ENCODE measurements around the gene EFCAB8. TPM values are rescaled to one million over a fixed set of nuclear protein-coding genes. Genes with fewer than 3 reads are reported as not detected.
"Not testable (repeated sequence)": the region's sequence is repeated elsewhere in the genome, so short reads cannot be mapped to it uniquely, and the experiment has no call there.

EFCAB8 gene
- total and polyA plus RNA-seq, 2 experiments from 2014 or later = 0.53 TPM; not detected in 1

DNA sequence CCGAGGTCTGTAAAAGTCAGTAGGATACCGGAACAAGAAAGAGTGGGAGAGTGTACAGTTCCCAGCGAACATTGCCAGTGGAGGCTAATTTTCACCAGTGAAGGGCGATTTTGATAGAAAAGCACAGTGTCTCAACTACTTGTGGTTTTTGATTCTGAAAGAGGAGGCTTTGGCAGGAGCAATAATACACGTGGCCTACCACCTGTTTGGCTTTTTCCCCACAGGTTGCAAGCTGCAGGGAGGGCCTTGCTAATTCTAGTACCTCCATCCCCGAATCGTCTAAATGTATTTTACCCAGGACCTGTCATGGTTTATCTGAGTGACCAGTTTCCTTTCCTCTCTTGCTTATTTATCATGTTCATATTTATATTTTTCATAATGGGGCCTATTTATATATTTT, 3.3 kb upstream of the EFCAB8 start:
- Histone ChIP-seq H3K27me3 (no peaks in the 10 kb centered on the region), H3K4me2 (no peak overlapping the region), H3K36me3 (replicated peaks; ENCODE audit: insufficient read depth, low read depth) (no peaks in the 10 kb centered on the region), H3K79me2 (no peaks in the 10 kb centered on the region), H4K20me1 (ENCODE audit: insufficient read depth, poor library complexity, severe bottlenecking) (no peaks in the 10 kb centered on the region), H2AFZ (no peak overlapping the region), H3K27ac (no peak overlapping the region), H3K9me2 (replicated peaks; ENCODE audit: insufficient read depth) (no peaks in the 10 kb centered on the region), H3K4me1 (ENCODE audit: insufficient read depth) (no peaks in the 10 kb centered on the region), H3K9me3 (ENCODE audit: low read depth) (no peaks in the 10 kb centered on the region), H3K4me3 (no peak overlapping the region)
- no peak for TF ChIP-seq EZH2 (IDR thresholded peaks at IDR 0.05; ENCODE audit: borderline replicate concordance)
- no peak for TF ChIP-seq EZH2phosphoT487 (IDR thresholded peaks at IDR 0.05; ENCODE audit: low read depth, severe bottlenecking, unreplicated experiment)
- TF ChIP-seq, protein P1, sequence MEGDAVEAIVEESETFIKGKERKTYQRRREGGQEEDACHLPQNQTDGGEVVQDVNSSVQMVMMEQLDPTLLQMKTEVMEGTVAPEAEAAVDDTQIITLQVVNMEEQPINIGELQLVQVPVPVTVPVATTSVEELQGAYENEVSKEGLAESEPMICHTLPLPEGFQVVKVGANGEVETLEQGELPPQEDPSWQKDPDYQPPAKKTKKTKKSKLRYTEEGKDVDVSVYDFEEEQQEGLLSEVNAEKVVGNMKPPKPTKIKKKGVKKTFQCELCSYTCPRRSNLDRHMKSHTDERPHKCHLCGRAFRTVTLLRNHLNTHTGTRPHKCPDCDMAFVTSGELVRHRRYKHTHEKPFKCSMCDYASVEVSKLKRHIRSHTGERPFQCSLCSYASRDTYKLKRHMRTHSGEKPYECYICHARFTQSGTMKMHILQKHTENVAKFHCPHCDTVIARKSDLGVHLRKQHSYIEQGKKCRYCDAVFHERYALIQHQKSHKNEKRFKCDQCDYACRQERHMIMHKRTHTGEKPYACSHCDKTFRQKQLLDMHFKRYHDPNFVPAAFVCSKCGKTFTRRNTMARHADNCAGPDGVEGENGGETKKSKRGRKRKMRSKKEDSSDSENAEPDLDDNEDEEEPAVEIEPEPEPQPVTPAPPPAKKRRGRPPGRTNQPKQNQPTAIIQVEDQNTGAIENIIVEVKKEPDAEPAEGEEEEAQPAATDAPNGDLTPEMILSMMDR (IDR thresholded peaks at IDR 0.05; ENCODE audit: poor library complexity) = no peak
- 93% methylated on average over 7 of the region's 7 CpGs for WGBS (ENCODE audit: low lambda C conversion rate, missing lambda C conversion rate)
- no peak for DNase-seq (ENCODE audit: low spot score)

GRCh38 chr20:32858189-32858588, 534 bp upstream of the EFCAB8 start:
- Histone ChIP-seq H3K27ac (no peak overlapping the region), H3K4me1 (ENCODE audit: insufficient read depth) (no peaks in the 10 kb centered on the region), H3K79me2 (no peaks in the 10 kb centered on the region), H3K9me2 (replicated peaks; ENCODE audit: insufficient read depth) (no peaks in the 10 kb centered on the region), H4K20me1 (ENCODE audit: insufficient read depth, poor library complexity, severe bottlenecking) (no peaks in the 10 kb centered on the region), H3K36me3 (replicated peaks; ENCODE audit: insufficient read depth, low read depth) (no peaks in the 10 kb centered on the region), H3K27me3 (no peaks in the 10 kb centered on the region), H3K4me2 (no peak overlapping the region), H3K9me3 (ENCODE audit: low read depth) (no peaks in the 10 kb centered on the region), H3K4me3 (no peak overlapping the region), H2AFZ (no peak overlapping the region)
- WGBS (ENCODE audit: low lambda C conversion rate, missing lambda C conversion rate) = 72% methylated on average over 2 of the region's 2 CpGs
- no peak for TF ChIP-seq EZH2 (IDR thresholded peaks at IDR 0.05; ENCODE audit: borderline replicate concordance)
- TF ChIP-seq EZH2phosphoT487 (IDR thresholded peaks at IDR 0.05; ENCODE audit: low read depth, severe bottlenecking, unreplicated experiment) = no peak
- TF ChIP-seq, protein P1 (IDR thresholded peaks at IDR 0.05; ENCODE audit: poor library complexity) = no peak
- no peak for DNase-seq (ENCODE audit: low spot score)

DNA sequence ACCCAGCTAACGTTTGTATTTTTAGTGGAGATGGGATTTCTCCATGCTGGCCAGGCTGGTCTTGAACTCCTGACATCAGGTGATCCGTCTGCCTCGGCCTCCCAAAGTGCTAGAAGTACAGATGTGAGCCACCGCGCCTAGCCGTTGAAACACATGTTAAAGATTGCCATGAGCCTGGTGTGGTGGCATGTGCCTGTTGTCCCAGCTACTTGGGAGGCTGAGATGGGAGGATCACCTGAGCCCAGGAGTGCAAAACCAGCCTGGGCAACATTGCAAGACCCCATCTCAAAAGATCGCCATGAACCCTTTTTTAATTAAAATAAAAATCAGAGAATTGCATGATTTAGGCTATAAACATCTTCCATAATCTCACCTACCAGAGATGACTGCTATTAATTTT, 2.7 kb downstream of the EFCAB8 start:
- Histone ChIP-seq H4K20me1 (ENCODE audit: insufficient read depth, poor library complexity, severe bottlenecking) (no peaks in the 10 kb centered on the region), H3K4me1 (ENCODE audit: insufficient read depth) (no peaks in the 10 kb centered on the region), H3K9me3 (ENCODE audit: low read depth) (no peaks in the 10 kb centered on the region), H3K4me3 (no peak overlapping the region), H3K27ac (no peak overlapping the region), H3K36me3 (replicated peaks; ENCODE audit: insufficient read depth, low read depth) (no peaks in the 10 kb centered on the region), H3K4me2 (no peak overlapping the region), H3K79me2 (no peaks in the 10 kb centered on the region), H3K27me3 (no peaks in the 10 kb centered on the region), H3K9me2 (replicated peaks; ENCODE audit: insufficient read depth) (no peaks in the 10 kb centered on the region), H2AFZ (no peak overlapping the region)
- TF ChIP-seq EZH2 (IDR thresholded peaks at IDR 0.05; ENCODE audit: borderline replicate concordance) (no peak), EZH2phosphoT487 (IDR thresholded peaks at IDR 0.05; ENCODE audit: low read depth, severe bottlenecking, unreplicated experiment) (no peak)
- TF ChIP-seq, protein P1 (IDR thresholded peaks at IDR 0.05; ENCODE audit: poor library complexity) = no peak
- WGBS (ENCODE audit: low lambda C conversion rate, missing lambda C conversion rate) = 82% methylated on average over 7 of the region's 7 CpGs
- DNase-seq (ENCODE audit: low spot score) = no peak

- Histone ChIP-seq H3K4me1 (ENCODE audit: insufficient read depth) (no peaks in the 10 kb centered on the region), H2AFZ (no peak overlapping the region), H4K20me1 (ENCODE audit: insufficient read depth, poor library complexity, severe bottlenecking) (no peaks in the 10 kb centered on the region), H3K9me2 (replicated peaks; ENCODE audit: insufficient read depth) (no peaks in the 10 kb centered on the region), H3K4me3 (no peak overlapping the region), H3K4me2 (no peak overlapping the region), H3K36me3 (replicated peaks; ENCODE audit: insufficient read depth, low read depth) (no peaks in the 10 kb centered on the region), H3K27me3 (no peaks in the 10 kb centered on the region), H3K27ac (no peak overlapping the region), H3K79me2 (no peaks in the 10 kb centered on the region), H3K9me3 (ENCODE audit: low read depth) (no peaks in the 10 kb centered on the region)
- TF ChIP-seq, protein P1 (IDR thresholded peaks at IDR 0.05; ENCODE audit: poor library complexity) = no peak
- TF ChIP-seq EZH2phosphoT487 (IDR thresholded peaks at IDR 0.05; ENCODE audit: low read depth, severe bottlenecking, unreplicated experiment) = no peak
- DNase-seq (ENCODE audit: low spot score) = no peak
- 69% methylated on average over 2 of the region's 2 CpGs for WGBS (ENCODE audit: low lambda C conversion rate, missing lambda C conversion rate)
Observed at GRCh38 chr20:32869562-32869961, 10.8 kb downstream of the EFCAB8 start.

- WGBS (ENCODE audit: low lambda C conversion rate, missing lambda C conversion rate) = 97% methylated on average over 3 of the region's 3 CpGs
Observed at GRCh38 chr20:32870526-32870925, 11.8 kb downstream of the EFCAB8 start.

More at GRCh38 chr20:32870526-32870925, 11.8 kb downstream of the EFCAB8 start:
- H3K27ac ChIP-seq; H3K36me3 ChIP-seq (replicated peaks; ENCODE audit: insufficient read depth, low read depth); H3K79me2 ChIP-seq; H3K4me2 ChIP-seq; H3K4me3 ChIP-seq; H3K9me2 ChIP-seq (replicated peaks; ENCODE audit: insufficient read depth); H3K4me1 ChIP-seq (ENCODE audit: insufficient read depth); DNase-seq (ENCODE audit: low spot score); H2AFZ ChIP-seq; H3K27me3 ChIP-seq; H4K20me1 ChIP-seq (ENCODE audit: insufficient read depth, poor library complexity, severe bottlenecking); H3K9me3 ChIP-seq (ENCODE audit: low read depth): not testable (repeated sequence)
